Measurements from ENCODE around the gene UNC119B. TPM values are rescaled to one million over a fixed set of nuclear protein-coding genes. Genes with fewer than 3 reads are reported as not detected.
"Not testable (repeated sequence)": the region's sequence is repeated elsewhere in the genome, so short reads cannot be mapped to it uniquely, and the experiment has no call there.

Gene UNC119B
- total RNA-seq, 1 donor from 2014 or later = 66.6 TPM

GRCh38 chr12:120668091-120668867 is 42.0 kb upstream of the UNC119B start:
- Mint-ChIP-seq H3K27me3 (peaks cover 12% of the 10 kb centered on the region), H3K4me3 (ENCODE audit: low read depth) (no peak overlapping the region), H3K9me3 (ENCODE audit: low read depth) (no peaks in the 10 kb centered on the region), H3K27ac (no peak overlapping the region), H3K36me3 (ENCODE audit: insufficient read depth) (no peaks in the 10 kb centered on the region), H3K4me1 (ENCODE audit: low read depth) (no peaks in the 10 kb centered on the region)
- DNase-seq (ENCODE audit: low spot score, unreplicated experiment) = no peak
- TF ChIP-seq, protein P1, sequence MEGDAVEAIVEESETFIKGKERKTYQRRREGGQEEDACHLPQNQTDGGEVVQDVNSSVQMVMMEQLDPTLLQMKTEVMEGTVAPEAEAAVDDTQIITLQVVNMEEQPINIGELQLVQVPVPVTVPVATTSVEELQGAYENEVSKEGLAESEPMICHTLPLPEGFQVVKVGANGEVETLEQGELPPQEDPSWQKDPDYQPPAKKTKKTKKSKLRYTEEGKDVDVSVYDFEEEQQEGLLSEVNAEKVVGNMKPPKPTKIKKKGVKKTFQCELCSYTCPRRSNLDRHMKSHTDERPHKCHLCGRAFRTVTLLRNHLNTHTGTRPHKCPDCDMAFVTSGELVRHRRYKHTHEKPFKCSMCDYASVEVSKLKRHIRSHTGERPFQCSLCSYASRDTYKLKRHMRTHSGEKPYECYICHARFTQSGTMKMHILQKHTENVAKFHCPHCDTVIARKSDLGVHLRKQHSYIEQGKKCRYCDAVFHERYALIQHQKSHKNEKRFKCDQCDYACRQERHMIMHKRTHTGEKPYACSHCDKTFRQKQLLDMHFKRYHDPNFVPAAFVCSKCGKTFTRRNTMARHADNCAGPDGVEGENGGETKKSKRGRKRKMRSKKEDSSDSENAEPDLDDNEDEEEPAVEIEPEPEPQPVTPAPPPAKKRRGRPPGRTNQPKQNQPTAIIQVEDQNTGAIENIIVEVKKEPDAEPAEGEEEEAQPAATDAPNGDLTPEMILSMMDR (IDR thresholded peaks at IDR 0.05; ENCODE audit: unreplicated experiment) = no peak

DNA sequence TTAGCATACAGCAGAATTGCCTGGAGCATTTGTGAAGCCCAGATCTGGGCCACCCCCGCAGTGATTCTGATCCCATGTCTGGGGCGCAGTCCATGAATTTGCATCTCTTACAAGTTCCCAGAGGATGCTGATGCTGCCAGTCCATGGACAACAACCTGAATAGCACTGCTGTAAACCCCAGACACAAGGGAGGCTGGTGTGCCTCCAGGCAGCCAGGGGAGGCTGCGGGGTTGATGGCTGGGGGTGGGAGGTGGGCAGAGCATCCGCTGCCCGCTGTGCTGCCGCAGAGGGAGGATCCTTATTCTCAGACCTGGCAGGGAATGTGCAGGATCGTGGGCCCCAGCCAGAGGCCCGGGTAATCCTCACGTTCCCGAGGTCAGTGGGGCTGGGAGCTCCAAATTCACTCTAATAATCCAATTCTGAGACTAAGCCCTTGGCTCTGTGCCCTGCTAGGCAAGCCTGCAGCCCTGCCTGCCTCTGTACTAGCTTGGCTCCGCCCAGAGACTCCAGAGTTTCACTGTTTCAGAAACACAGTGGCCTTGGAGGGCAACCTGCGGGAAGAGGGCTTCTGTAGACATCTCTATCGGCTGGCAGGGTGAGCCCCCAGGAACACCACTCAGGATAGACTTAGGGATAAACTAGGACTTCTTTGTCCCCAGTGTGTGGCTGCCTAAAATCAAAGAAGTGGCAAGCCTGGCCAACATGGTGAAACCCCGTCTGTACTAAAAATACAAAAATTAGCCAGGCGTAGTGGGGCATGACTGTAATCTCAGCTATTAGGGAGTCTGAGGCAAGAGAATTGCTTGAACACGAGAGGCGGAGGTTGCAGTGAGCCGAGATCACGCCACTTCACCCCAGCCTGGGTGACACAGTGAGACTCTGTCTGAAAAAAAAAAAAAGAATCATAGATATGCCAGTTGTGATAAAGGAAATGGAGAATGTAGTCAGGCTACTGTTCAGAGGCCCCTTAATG is 41.1 kb upstream of the UNC119B start:
- Mint-ChIP-seq H3K4me3 (ENCODE audit: low read depth) (no peak overlapping the region), H3K27me3 (peaks cover 12% of the 10 kb centered on the region), H3K36me3 (ENCODE audit: insufficient read depth) (no peaks in the 10 kb centered on the region), H3K4me1 (ENCODE audit: low read depth) (no peaks in the 10 kb centered on the region), H3K27ac (no peak overlapping the region), H3K9me3 (ENCODE audit: low read depth) (no peaks in the 10 kb centered on the region)
- no peak for DNase-seq (ENCODE audit: low spot score, unreplicated experiment)
- TF ChIP-seq, protein P1 (IDR thresholded peaks at IDR 0.05; ENCODE audit: unreplicated experiment) = no peak

GRCh38 chr12:120670237-120670636 is 40.0 kb upstream of the UNC119B start:
- not testable (repeated sequence) for H3K9me3 Mint-ChIP-seq (ENCODE audit: low read depth); DNase-seq (ENCODE audit: low spot score, unreplicated experiment); H3K27ac Mint-ChIP-seq; H3K4me3 Mint-ChIP-seq (ENCODE audit: low read depth); H3K4me1 Mint-ChIP-seq (ENCODE audit: low read depth); H3K36me3 Mint-ChIP-seq (ENCODE audit: insufficient read depth)
- H3K27me3 Mint-ChIP-seq = peaks cover 12% of the 10 kb centered on the region

DNA sequence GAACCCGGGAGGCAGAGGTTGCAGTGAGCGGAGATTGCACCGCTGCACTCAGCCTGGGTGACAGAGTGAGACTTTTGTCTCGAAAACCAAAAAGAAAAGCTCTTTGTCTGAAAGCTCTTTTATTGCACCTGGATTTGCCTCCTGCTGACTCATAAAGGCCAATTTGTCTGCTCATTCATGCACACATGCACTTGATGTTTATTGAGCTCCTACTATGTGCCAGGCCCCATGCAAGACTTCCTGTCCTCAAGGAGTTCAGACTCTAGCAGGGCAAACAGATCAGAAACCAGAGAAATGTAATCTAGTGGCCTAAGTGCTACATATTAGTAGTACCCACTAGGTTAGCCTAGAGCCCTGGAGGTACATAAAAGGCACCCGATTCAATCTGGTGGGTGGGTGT is 39.6 kb upstream of the UNC119B start:
- DNase-seq (ENCODE audit: low spot score, unreplicated experiment) = no peak
- Mint-ChIP-seq H3K27ac (no peak overlapping the region), H3K4me3 (ENCODE audit: low read depth) (no peak overlapping the region), H3K9me3 (ENCODE audit: low read depth) (no peaks in the 10 kb centered on the region), H3K27me3 (peaks cover 12% of the 10 kb centered on the region), H3K36me3 (ENCODE audit: insufficient read depth) (no peaks in the 10 kb centered on the region), H3K4me1 (ENCODE audit: low read depth) (no peaks in the 10 kb centered on the region)
- TF ChIP-seq, protein P1 (IDR thresholded peaks at IDR 0.05; ENCODE audit: unreplicated experiment) = no peak

DNA sequence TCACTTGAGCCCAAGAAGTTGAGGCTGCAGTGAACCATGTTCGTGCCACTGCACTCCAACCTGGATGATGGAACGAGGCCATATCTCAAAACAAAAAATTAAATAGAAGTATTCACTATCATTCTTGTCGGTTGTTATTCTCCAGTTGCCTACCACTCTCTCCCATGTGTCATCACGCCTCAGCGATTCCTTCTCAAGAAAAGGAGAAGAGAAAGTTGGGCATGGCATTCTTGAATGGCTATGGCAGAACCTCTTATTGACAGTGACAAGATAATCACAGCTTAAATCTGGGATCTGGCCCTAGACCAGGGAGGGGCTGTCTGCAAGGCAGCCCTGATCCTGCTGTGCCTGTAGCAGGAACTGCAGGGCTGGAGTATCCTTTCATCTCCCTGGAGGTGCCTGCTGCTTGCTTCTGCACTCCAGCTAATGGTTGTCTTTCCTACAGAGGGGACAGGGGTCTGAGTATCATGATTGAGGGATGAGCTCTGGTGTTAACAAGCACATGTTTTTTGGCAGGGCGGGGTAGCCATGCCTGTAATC is 36.1 kb upstream of the UNC119B start:
- Mint-ChIP-seq H3K9me3 (ENCODE audit: low read depth) (no peaks in the 10 kb centered on the region), H3K4me1 (ENCODE audit: low read depth) (no peaks in the 10 kb centered on the region), H3K27ac (no peak overlapping the region), H3K36me3 (ENCODE audit: insufficient read depth) (no peaks in the 10 kb centered on the region), H3K4me3 (ENCODE audit: low read depth) (no peak overlapping the region), H3K27me3 (no peaks in the 10 kb centered on the region)
- TF ChIP-seq, protein P1 (IDR thresholded peaks at IDR 0.05; ENCODE audit: unreplicated experiment) = no peak
- DNase-seq (ENCODE audit: low spot score, unreplicated experiment) = no peak
